ENCODE measurements around the gene IL33. TPM values are rescaled to one million over a fixed set of nuclear protein-coding genes. Genes with fewer than 3 reads are reported as not detected.

Gene IL33
- total RNA-seq, 1 experiment from 2014 or later = 2.7 TPM

GRCh38 chr9:6229619-6230018 lies 14.0 kb downstream of the IL33 start:
- ATAC-seq = peak; percentile 32; the same call in 1 of the 2 replicates
- Histone ChIP-seq H3F3A (ENCODE audit: low read length, unreplicated experiment) (no peaks in the 10 kb centered on the region), H3K9ac (ENCODE audit: low read length) (peak overlapping the region; percentile 60), H3K27me3 (ENCODE audit: low read length) (no peaks in the 10 kb centered on the region), H3K4me2 (ENCODE audit: low read length) (peak overlapping the region; percentile 61), H3K9me2 (replicated peaks; ENCODE audit: low read length) (no peaks in the 10 kb centered on the region), H3K4me3 (ENCODE audit: low read length) (no peak overlapping the region), H2AFZ (ENCODE audit: low read length) (no peak overlapping the region), H3K36me3 (ENCODE audit: low read depth, low read length) (no peaks in the 10 kb centered on the region), H3K4me1 (ENCODE audit: insufficient read depth, low read length) (peaks cover 24% of the 10 kb centered on the region), H3K79me2 (ENCODE audit: low read length) (no peaks in the 10 kb centered on the region), H4K20me1 (ENCODE audit: low read length) (no peaks in the 10 kb centered on the region), H3K27ac (ENCODE audit: low read length) (peak overlapping the region; percentile 88), H3K9me3 (ENCODE audit: low read length) (no peaks in the 10 kb centered on the region)
- DNase-seq = peak; percentile 41
- CTCF ChIA-PET = no interaction called here
- POLR2A ChIA-PET (ENCODE audit: unreplicated experiment) = no interaction called here
- no peak for TF ChIP-seq EZH2phosphoT487 (IDR thresholded peaks at IDR 0.05; ENCODE audit: borderline replicate concordance, low read length)
- no peak for TF ChIP-seq EZH2 (IDR thresholded peaks at IDR 0.05; ENCODE audit: low read length, unreplicated experiment)
- TF ChIP-seq CTCF (conservative IDR thresholded peaks at IDR 0.05; ENCODE audit: low read depth, low read length) = no peak
- intact Hi-C loops (cut with micrococcal nuclease) = no loop called here
- BruUV-seq (replicated peaks) = no TSS peak

DNA sequence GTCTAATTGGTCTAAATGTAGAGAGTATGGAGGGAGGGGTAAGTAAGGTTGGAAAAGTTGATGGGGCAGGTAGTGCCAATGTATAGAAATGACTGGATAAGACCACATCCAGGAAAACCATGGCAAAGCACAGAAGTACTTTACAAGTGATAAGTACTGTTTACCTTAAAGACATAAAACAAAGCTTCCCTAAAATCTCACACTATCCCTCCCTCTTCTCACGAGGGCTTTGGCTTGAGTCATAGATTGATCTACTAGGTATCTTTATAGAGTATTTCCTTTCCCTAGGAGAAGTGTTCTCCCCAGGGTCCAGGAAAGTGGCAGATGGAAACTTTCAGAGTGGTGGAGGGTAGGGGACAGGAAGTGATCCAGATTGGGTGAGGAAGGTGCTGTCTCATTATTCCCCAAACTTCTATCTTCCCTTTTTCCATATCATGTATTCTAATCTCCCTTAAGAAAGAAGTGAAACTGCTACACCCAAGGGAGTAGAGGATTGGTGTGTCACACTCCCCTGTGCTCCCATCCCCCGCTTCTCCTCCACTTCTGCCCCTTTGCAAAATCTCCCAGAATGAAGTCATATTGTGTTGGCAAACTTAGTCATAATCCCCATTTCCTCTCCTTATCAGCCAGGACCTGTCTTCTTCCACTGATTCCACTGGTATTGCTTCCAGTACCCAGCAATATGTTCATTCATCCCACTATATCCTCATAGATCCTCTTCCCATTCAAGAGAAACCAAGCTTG lies 14.6 kb downstream of the IL33 start:
- Histone ChIP-seq H3K4me2 (ENCODE audit: low read length) (peak overlapping the region; percentile 61), H3K9ac (ENCODE audit: low read length) (peak overlapping the region; percentile 60), H3K4me3 (ENCODE audit: low read length) (no peak overlapping the region), H3K4me1 (ENCODE audit: insufficient read depth, low read length) (peaks cover 24% of the 10 kb centered on the region), H3K79me2 (ENCODE audit: low read length) (no peaks in the 10 kb centered on the region), H3K9me3 (ENCODE audit: low read length) (no peaks in the 10 kb centered on the region), H4K20me1 (ENCODE audit: low read length) (no peaks in the 10 kb centered on the region), H3K27me3 (ENCODE audit: low read length) (no peaks in the 10 kb centered on the region), H3F3A (ENCODE audit: low read length, unreplicated experiment) (no peaks in the 10 kb centered on the region), H3K36me3 (ENCODE audit: low read depth, low read length) (no peaks in the 10 kb centered on the region), H3K9me2 (replicated peaks; ENCODE audit: low read length) (no peaks in the 10 kb centered on the region), H2AFZ (ENCODE audit: low read length) (peak overlapping the region; percentile 65; the same call in 1 of the 2 replicates), H3K27ac (ENCODE audit: low read length) (peak overlapping the region; percentile 88)
- DNase-seq (peak; percentile 63), ATAC-seq (peak; percentile 58)
- intact Hi-C loops (cut with micrococcal nuclease) = no loop called here
- ChIA-PET POLR2A (ENCODE audit: unreplicated experiment) (no interaction called here), CTCF (no interaction called here)
- BruUV-seq (replicated peaks) = no TSS peak
- no peak for TF ChIP-seq EZH2phosphoT487 (IDR thresholded peaks at IDR 0.05; ENCODE audit: borderline replicate concordance, low read length)
- no peak for TF ChIP-seq EZH2 (IDR thresholded peaks at IDR 0.05; ENCODE audit: low read length, unreplicated experiment)
- no peak for TF ChIP-seq CTCF (conservative IDR thresholded peaks at IDR 0.05; ENCODE audit: low read depth, low read length)

DNA sequence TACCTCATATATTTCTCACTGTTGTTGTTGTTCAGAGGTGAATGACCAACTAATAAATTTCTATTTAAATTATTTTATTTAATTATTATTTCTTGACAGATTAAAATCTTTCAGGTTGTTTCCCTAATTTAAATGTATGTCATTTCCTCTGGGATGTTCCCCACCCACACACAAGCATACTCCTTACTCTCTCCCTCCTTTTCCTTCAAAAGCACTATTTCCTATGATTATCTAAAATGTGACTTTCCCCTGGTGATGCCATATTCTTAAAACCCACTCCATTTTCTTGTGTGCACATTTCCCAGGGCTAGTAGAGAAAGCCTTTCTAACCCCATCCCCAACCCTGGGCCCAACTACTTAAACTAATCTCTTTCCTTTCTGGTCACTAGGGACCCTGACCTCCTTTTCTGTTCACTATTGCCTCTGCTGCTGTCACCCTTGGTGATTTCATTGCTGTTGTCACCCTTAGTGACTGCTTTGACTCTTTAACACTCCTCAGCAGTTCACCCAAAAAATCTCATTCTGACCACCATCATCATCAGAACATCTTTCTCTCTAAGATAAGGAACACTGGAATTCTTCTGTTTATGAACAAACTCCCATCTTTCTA lies 16.8 kb downstream of the IL33 start:
- BruUV-seq (replicated peaks) = no TSS peak

More for the DNA sequence above, 16.8 kb downstream of the IL33 start:
- no peak overlapping the region for H3K4me2 ChIP-seq (ENCODE audit: low read length)
- POLR2A ChIA-PET (ENCODE audit: unreplicated experiment) = no interaction called here
- no peak overlapping the region for H2AFZ ChIP-seq (ENCODE audit: low read length)
- H3K79me2 ChIP-seq (ENCODE audit: low read length) = no peaks in the 10 kb centered on the region
- no peak overlapping the region for H3K4me3 ChIP-seq (ENCODE audit: low read length)
- no peak overlapping the region for H3K9ac ChIP-seq (ENCODE audit: low read length)
- peaks cover 18% of the 10 kb centered on the region for H3K4me1 ChIP-seq (ENCODE audit: insufficient read depth, low read length)
- ATAC-seq (no peak), DNase-seq (no peak)
- H3K9me3 ChIP-seq (ENCODE audit: low read length) = no peaks in the 10 kb centered on the region
- H3F3A ChIP-seq (ENCODE audit: low read length, unreplicated experiment) = no peaks in the 10 kb centered on the region
- no peak for TF ChIP-seq EZH2 (IDR thresholded peaks at IDR 0.05; ENCODE audit: low read length, unreplicated experiment)
- H4K20me1 ChIP-seq (ENCODE audit: low read length) = no peaks in the 10 kb centered on the region
- H3K36me3 ChIP-seq (ENCODE audit: low read depth, low read length) = no peaks in the 10 kb centered on the region
- intact Hi-C loops (cut with micrococcal nuclease) = no loop called here
- no peaks in the 10 kb centered on the region for H3K27me3 ChIP-seq (ENCODE audit: low read length)
- H3K27ac ChIP-seq (ENCODE audit: low read length) = no peak overlapping the region
- no peaks in the 10 kb centered on the region for H3K9me2 ChIP-seq (replicated peaks; ENCODE audit: low read length)
- CTCF ChIA-PET = no interaction called here
